ENCODE measurements around the gene PTPRG.

PTPRG gene

DNA sequence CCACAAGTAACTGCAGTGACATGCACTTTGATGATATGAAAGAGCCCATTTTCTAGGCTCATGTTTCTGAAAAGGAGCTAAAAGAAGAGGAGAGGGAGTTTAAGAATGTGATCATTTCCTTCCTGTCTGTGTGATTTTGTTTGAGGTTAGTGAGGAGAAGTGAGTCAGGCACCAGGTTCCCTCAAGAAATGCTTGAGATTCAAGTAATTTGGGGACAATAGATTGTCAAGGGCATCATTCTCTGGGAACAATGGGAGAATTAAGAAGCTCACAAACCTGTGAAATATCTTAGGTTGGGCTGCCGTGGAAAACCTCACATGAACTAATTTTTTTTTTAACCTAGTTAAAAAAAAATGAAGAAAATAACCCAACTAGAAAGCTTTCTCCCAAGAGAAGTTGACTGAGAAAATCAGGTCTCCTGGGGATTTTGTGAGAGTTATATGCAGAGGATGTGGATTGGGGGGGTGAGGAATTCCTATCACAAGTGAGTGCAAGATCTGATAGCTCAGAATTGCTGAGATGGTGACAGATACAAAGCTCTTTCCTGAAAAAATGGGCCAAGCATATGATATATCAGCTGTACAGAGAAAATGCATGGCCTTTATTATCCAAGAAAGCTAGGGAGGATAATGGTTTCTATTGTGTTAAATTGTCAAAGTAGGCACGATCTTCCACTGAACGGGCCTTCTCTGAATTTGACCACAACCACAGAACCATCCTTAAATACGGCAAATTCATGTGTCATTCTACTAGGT, 608.7 kb downstream of the PTPRG start:
- Mint-ChIP-seq H3K27ac (no peak overlapping the region), H3K9me3 (no peaks in the 10 kb centered on the region), H3K4me3 (no peak overlapping the region), H3K36me3 (ENCODE audit: low read depth) (no peaks in the 10 kb centered on the region), H3K27me3 (no peaks in the 10 kb centered on the region), H3K4me1 (ENCODE audit: low read depth) (no peaks in the 10 kb centered on the region)
- intact Hi-C loops (cut with micrococcal nuclease): no loop called here

DNA sequence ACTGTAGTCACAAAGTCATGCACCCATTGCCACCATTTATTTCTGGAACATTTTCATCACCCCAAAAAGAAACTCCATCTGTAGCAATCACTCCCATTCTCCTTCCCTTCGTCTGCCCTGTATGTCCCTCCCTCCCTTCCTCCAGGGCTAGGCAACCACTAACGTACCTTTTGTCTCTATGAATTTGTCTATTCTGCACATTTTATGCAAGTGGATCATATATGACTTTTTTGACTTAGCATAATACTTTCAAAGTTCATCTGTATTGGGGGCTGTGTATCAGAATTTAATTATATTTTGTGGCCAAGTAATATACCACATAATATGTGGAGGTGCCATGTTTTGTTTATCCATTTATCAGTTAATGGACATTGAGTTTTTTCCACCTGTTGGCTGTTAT, 610.4 kb downstream of the PTPRG start:
- Mint-ChIP-seq H3K36me3 (ENCODE audit: low read depth) (no peaks in the 10 kb centered on the region), H3K27ac (no peak overlapping the region), H3K9me3 (no peaks in the 10 kb centered on the region), H3K4me1 (ENCODE audit: low read depth) (no peaks in the 10 kb centered on the region), H3K27me3 (peaks cover 3% of the 10 kb centered on the region), H3K4me3 (no peak overlapping the region)
- intact Hi-C loops (cut with micrococcal nuclease): no loop called here

DNA sequence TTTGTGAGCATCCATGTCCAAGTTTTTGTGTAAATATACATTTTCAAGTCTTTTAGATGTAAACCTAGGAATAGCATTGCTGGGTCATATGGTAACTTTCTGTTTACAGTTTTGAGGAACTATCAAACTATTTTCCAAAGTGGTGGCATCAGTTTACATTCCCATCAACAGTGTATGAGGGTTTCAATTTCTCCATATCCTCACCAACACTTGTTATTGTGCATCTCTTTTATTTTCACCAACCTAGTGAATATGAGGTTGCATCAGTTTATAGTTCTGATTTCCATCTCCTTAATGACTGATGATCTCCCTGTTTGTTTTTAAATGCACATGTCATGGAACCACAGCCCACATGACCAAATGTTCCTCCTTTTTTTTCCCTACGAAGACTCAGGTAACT, 610.8 kb downstream of the PTPRG start:
- no peak overlapping the region for H3K4me3 Mint-ChIP-seq
- H3K27me3 Mint-ChIP-seq: peaks cover 3% of the 10 kb centered on the region
- intact Hi-C loops (cut with micrococcal nuclease): no loop called here
- no peaks in the 10 kb centered on the region for H3K36me3 Mint-ChIP-seq (ENCODE audit: low read depth)
- H3K27ac Mint-ChIP-seq: no peak overlapping the region
- no peaks in the 10 kb centered on the region for H3K9me3 Mint-ChIP-seq
- H3K4me1 Mint-ChIP-seq (ENCODE audit: low read depth): no peaks in the 10 kb centered on the region

DNA sequence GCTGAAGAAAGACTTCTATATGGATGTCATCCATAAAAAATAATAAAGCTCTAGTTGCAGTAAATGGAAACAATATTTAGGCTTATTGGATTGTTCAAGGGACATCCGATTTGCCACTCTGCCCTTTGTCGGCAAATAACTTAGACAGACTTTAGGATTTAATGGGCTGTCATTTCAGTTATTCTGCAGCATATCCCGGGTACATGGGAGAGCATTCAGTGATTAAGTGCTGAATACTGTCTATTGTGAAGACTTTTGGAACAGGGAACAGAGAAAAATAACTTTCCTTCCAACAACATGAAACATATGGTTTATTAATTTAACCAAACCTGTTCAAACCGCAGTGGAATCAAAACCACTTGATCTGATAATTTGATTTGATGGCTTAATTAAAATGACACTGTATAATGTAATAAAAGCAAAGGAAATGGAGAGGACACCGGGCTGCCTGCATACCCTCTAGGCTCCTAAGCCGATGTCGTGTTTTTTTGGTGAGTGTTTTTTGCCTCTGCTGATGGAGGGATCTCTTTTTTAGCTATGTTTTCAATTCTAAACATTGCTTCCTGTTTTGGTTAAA, 612.7 kb downstream of the PTPRG start:
- H3K27me3 Mint-ChIP-seq: peaks cover 3% of the 10 kb centered on the region
- H3K4me1 Mint-ChIP-seq (ENCODE audit: low read depth): no peaks in the 10 kb centered on the region
- intact Hi-C loops (cut with micrococcal nuclease): no loop called here
- no peaks in the 10 kb centered on the region for H3K9me3 Mint-ChIP-seq
- H3K36me3 Mint-ChIP-seq (ENCODE audit: low read depth): no peaks in the 10 kb centered on the region
- H3K27ac Mint-ChIP-seq: no peak overlapping the region
- no peak overlapping the region for H3K4me3 Mint-ChIP-seq

DNA sequence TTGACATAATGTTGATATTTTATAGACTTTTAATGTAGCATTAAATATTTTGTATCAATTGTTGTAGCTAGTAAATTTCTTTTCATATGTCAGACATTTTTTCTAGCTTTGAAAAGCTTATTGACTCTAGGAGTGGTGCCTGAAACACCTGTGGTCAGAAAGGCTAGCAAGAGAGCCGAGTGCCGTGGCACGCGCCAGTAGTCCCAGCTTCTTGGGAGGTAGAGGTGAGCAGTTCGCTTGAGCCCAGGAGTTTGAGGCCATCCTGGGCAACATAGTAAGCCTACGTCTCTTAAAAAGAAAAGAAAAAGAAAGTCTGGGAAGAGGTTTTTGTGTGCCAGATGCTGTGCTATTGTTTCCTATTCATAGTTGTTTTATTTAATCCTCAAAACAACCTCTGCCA, 613.8 kb downstream of the PTPRG start:
- H3K36me3 Mint-ChIP-seq (ENCODE audit: low read depth): no peaks in the 10 kb centered on the region
- no peak overlapping the region for H3K4me3 Mint-ChIP-seq
- H3K4me1 Mint-ChIP-seq (ENCODE audit: low read depth): no peaks in the 10 kb centered on the region
- peaks cover 3% of the 10 kb centered on the region for H3K27me3 Mint-ChIP-seq
- no peak overlapping the region for H3K27ac Mint-ChIP-seq
- intact Hi-C loops (cut with micrococcal nuclease): no loop called here
- H3K9me3 Mint-ChIP-seq: no peaks in the 10 kb centered on the region

DNA sequence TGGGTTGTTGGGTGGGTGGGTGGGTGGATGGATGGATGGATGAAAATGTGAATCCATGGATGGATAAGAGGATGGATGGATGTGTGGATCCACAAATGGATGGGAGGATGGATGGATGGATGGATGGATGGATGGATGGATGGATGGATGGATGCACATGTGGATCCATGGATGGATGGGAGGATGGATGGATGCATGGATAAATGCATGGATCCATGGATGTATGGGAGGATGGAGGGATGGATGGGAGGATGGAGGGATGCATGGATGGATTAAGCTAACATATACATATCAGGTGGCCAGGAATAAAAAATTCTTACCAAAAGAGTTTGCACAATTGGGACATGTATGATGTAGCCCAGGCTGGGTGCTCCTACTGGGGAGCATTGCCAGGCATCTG, 616.7 kb downstream of the PTPRG start:
- no peaks in the 10 kb centered on the region for H3K9me3 Mint-ChIP-seq
- H3K27me3 Mint-ChIP-seq: peaks cover 5% of the 10 kb centered on the region
- H3K36me3 Mint-ChIP-seq (ENCODE audit: low read depth): no peaks in the 10 kb centered on the region
- H3K4me1 Mint-ChIP-seq (ENCODE audit: low read depth): no peaks in the 10 kb centered on the region
- H3K4me3 Mint-ChIP-seq: no peak overlapping the region
- H3K27ac Mint-ChIP-seq: no peak overlapping the region
- intact Hi-C loops (cut with micrococcal nuclease): no loop called here

DNA sequence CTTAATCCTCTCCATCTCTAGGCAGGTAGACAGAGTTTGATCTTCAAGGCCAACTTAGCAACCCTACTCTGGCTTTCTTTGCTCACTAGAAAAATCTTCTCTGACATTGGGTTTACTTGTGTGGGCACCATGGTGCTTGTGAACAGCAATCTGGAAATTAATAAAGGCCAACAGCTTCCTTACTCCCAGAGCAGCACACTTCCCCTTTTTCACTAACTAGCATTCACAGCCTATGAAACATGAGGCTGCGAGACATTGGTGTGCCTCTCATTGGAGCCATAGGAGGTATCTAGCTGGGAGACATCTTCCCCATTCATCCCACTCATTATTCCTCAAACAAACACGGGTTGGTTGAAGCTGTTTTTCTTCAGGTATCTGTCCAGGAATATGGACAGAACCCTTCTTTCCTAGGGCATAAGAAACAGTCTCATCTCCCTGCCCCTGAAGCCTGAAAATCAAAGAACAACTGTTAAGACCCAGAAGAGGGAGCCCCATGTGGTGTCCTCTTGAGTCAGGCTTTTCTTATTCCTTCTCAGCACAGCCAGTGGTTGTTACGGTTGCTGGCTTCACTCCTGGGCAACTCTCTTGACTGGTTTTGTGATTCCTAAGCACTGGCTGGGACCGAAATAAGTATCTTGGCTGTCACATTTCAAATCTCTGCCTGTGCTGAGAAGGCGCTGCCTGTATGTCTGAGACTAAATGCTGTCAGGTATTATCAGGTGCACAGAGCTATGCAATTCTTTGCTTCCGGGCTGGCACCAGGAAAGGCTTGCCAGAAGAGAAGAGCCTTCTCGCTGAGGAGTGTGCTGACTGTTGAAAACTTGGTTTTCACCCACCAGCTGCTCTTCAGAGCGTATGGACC, 617.6 kb downstream of the PTPRG start:
- Mint-ChIP-seq H3K27ac (no peak overlapping the region), H3K27me3 (peaks cover 5% of the 10 kb centered on the region), H3K4me3 (no peak overlapping the region), H3K4me1 (ENCODE audit: low read depth) (no peaks in the 10 kb centered on the region), H3K9me3 (no peaks in the 10 kb centered on the region), H3K36me3 (ENCODE audit: low read depth) (no peaks in the 10 kb centered on the region)
- intact Hi-C loops (cut with micrococcal nuclease): no loop called here

DNA sequence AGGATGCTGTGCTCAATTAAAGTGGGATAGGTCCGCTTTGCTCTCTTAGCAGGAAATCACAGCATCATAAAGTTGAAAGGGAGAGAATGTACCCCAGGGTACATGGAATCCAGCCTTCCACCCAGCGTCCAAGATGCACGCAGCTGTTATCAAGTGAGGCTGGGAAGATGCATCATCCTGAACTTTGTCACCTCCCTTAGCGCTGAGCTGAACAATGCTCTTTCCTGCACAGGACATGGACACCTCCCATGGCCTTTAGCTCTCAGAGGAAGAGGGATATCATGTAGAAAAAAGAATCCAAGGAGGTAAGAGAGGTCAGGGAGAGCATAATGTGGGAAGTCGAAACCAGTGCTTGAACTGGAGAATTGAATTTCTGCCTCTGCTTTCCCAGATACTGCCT, 619.1 kb downstream of the PTPRG start:
- Mint-ChIP-seq H3K36me3 (ENCODE audit: low read depth) (no peaks in the 10 kb centered on the region), H3K9me3 (no peaks in the 10 kb centered on the region), H3K4me1 (ENCODE audit: low read depth) (peaks cover 10% of the 10 kb centered on the region), H3K27ac (no peak overlapping the region), H3K27me3 (peaks cover 5% of the 10 kb centered on the region), H3K4me3 (no peak overlapping the region)
- intact Hi-C loops (cut with micrococcal nuclease): no loop called here

DNA sequence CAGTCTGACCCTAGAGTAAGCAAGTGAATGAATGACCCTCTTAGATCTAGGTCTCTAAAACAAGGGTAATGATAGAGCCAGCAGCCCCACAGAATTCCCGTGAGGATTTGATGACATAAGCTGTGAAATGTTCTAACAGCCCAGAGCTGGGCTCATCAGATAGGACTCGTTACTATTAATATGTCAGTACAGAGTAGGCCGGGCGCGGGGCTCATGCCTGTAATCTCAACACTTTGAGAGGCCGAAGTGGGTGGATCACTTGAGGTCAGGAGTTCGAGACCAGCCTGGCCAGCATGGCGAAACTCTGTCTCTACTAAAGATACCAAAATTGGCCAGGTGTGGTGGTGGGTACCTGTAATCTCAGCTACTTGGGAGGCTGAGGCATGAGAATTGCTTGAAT, 621.7 kb downstream of the PTPRG start:
- no peak overlapping the region for H3K27ac Mint-ChIP-seq
- H3K27me3 Mint-ChIP-seq: peaks cover 1% of the 10 kb centered on the region
- peaks cover 10% of the 10 kb centered on the region for H3K4me1 Mint-ChIP-seq (ENCODE audit: low read depth)
- no peaks in the 10 kb centered on the region for H3K36me3 Mint-ChIP-seq (ENCODE audit: low read depth)
- no peak overlapping the region for H3K4me3 Mint-ChIP-seq
- no peaks in the 10 kb centered on the region for H3K9me3 Mint-ChIP-seq
- intact Hi-C loops (cut with micrococcal nuclease): no loop called here

DNA sequence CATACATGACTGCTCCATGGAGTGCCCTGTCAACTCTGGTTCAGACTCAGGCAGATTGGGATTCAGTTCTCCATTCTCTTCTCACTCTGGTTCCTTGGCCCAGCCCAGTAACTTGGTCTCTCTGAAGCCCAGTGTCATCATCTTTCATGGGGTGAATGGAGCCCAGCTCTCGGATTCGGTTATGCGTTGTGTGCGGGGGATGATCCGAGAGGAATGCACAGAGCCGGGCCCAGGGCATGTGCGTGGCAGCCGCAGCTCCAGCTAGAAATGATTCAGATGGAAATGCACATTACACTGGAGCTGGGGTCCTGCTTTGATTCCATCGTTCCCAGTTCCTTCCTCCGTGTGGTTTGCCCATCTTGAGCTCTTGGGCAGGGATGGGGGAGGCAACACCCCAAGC, 622.6 kb downstream of the PTPRG start:
- intact Hi-C loops (cut with micrococcal nuclease): no loop called here
- H3K27ac Mint-ChIP-seq: no peak overlapping the region
- peaks cover 1% of the 10 kb centered on the region for H3K27me3 Mint-ChIP-seq
- no peaks in the 10 kb centered on the region for H3K9me3 Mint-ChIP-seq
- peaks cover 17% of the 10 kb centered on the region for H3K4me1 Mint-ChIP-seq (ENCODE audit: low read depth)
- H3K36me3 Mint-ChIP-seq (ENCODE audit: low read depth): no peaks in the 10 kb centered on the region
- no peak overlapping the region for H3K4me3 Mint-ChIP-seq

DNA sequence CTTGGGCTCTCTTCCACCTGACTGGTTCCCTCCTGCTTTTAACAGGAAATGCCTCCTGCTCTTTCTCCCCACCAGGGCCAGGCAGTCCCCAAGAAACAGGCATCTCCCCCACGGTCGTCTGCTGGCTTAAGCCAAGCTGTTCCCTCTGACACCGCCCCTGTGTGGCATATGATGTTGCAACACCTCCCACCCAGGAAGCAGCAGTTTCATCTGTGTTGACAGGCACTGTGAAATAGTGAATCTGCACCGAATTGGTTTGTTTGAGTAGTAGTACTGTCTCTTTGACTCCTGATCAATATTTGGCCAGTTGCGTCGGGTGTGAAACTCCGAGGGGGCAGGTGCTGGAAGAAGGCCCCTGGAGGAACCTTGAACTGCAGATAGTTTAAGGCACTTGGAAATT, 623.2 kb downstream of the PTPRG start:
- peaks cover 23% of the 10 kb centered on the region for H3K4me1 Mint-ChIP-seq (ENCODE audit: low read depth)
- H3K27me3 Mint-ChIP-seq: peaks cover 1% of the 10 kb centered on the region
- no peak overlapping the region for H3K27ac Mint-ChIP-seq
- intact Hi-C loops (cut with micrococcal nuclease): no loop called here
- no peaks in the 10 kb centered on the region for H3K36me3 Mint-ChIP-seq (ENCODE audit: low read depth)
- H3K4me3 Mint-ChIP-seq: no peak overlapping the region
- no peaks in the 10 kb centered on the region for H3K9me3 Mint-ChIP-seq

DNA sequence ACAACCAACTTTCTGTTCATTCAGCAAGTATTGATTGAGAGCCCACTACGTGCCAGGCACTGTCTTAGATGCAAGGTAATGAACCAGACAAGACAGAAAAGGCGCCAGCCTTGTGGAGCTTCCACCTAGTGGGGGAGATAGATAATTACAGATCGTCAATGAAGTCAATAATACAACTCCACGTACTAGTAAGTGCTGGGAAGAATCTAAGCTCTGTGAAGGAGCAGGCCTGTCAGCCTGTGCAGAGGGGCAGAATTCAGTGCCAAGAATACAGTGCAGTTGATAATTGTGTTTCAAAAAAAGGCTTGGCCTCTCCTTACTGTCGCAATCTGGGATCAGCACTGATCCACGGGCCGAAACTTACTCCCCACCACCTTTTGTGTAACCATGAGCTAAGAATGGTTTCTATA, 625.7 kb downstream of the PTPRG start:
- intact Hi-C loops (cut with micrococcal nuclease): no loop called here
- no peak overlapping the region for H3K4me3 Mint-ChIP-seq
- no peak overlapping the region for H3K27ac Mint-ChIP-seq
- no peaks in the 10 kb centered on the region for H3K9me3 Mint-ChIP-seq
- no peaks in the 10 kb centered on the region for H3K36me3 Mint-ChIP-seq (ENCODE audit: low read depth)
- H3K4me1 Mint-ChIP-seq (ENCODE audit: low read depth): peaks cover 24% of the 10 kb centered on the region
- H3K27me3 Mint-ChIP-seq: no peaks in the 10 kb centered on the region

DNA sequence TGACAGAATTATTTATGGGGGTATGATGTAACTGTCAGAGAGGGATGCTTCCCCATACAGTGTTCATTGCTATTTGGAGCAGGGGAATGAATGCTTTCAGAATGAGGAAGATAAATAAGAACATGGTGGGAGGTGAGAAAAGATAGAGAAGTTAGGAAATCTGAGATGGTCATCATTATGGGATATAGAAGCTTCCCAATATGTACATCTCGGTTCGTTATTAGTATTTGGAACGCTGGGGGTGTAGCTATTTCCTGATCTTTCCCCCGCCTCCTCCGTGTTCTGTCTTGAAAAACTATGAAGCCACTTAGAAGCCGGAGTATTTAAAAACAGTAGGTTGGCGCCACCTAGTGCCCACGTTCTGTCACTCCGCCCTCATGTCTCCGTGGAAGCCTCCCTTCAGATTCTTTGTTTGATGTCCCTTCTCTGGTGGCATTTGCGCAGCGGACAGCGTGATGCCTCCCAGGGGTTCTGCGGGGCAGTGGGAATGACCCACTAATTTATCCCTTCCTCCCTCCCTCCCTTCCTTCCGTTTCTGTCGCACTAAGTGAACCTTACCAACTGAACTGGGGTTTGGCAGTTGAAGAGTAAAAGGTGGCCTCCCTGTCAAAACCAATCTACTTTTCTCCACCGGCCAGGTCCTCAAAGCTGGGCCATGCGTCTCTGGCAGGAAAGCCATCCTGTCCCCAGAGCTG, 627.5 kb downstream of the PTPRG start:
- no peak overlapping the region for H3K27ac Mint-ChIP-seq
- no peaks in the 10 kb centered on the region for H3K9me3 Mint-ChIP-seq
- H3K4me3 Mint-ChIP-seq: peak overlapping the region; percentile 58
- H3K27me3 Mint-ChIP-seq: no peaks in the 10 kb centered on the region
- H3K4me1 Mint-ChIP-seq (ENCODE audit: low read depth): peaks cover 24% of the 10 kb centered on the region
- no peaks in the 10 kb centered on the region for H3K36me3 Mint-ChIP-seq (ENCODE audit: low read depth)
- intact Hi-C loops (cut with micrococcal nuclease): no loop called here

DNA sequence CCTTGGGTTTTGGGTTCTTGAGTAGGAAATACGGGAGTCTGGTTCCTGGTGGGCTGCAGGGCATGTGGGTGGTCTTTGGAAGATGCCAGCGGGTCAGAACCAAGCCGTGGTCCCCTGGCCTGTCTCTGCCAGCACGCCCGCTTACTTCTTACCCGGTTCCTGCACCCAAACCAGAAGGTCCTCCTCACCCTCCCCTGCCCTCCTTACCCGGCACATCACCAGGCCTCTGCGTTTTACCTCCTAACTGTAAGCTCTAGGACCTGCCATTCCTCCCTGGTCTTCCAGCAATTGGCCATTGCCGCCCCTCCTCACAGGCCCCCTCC, 628.0 kb downstream of the PTPRG start:
- Mint-ChIP-seq H3K9me3 (no peaks in the 10 kb centered on the region), H3K27me3 (no peaks in the 10 kb centered on the region)
- intact Hi-C loops (cut with micrococcal nuclease): no loop called here

More for the DNA sequence above, 628.0 kb downstream of the PTPRG start:
- peaks cover 24% of the 10 kb centered on the region for H3K4me1 Mint-ChIP-seq (ENCODE audit: low read depth)
- H3K36me3 Mint-ChIP-seq (ENCODE audit: low read depth): no peaks in the 10 kb centered on the region
- no peak overlapping the region for H3K4me3 Mint-ChIP-seq
- H3K27ac Mint-ChIP-seq: no peak overlapping the region

All from dendritic cell treated with granulocyte-macrophage colony-stimulating factor and Interleukin-4, amounts not matched to agents 40 ng/mL and 50 ng/mL, for 4 days (primary cell).